GM21717 (cell line): ENCODE results near the gene PPP1R1C.
"Not testable (repeated sequence)": the region's sequence is repeated elsewhere in the genome, so short reads cannot be mapped to it uniquely, and the experiment has no call there.

ENCODE experiments used
- ATAC-seq: cut with Tn5 transposase; IDR thresholded peaks from one replicate; pipeline ENCODE4 v1.9.1; 2021; ENCODE audit warnings: mild to moderate bottlenecking, moderate library complexity; ENCODE audit not compliant: unreplicated experiment

Gene PPP1R1C

GRCh38 chr2:181985632-181986205, at the start of gene PPP1R1C:
Gene PPP1R1C, plus strand, starts transcription at chr2:181985853. Its CDS starts 258 bp downstream, at chr2:181986111.
- ATAC-seq = no peak

- no peak for ATAC-seq
Observed at GRCh38 chr2:181937473-181937872, 48.2 kb upstream of the PPP1R1C start.

- ATAC-seq = no peak
Observed at GRCh38 chr2:181943411-181944124, 42.1 kb upstream of the PPP1R1C start.

GRCh38 chr2:181944164-181944913, 41.3 kb upstream of the PPP1R1C start:
- no peak for ATAC-seq

DNA sequence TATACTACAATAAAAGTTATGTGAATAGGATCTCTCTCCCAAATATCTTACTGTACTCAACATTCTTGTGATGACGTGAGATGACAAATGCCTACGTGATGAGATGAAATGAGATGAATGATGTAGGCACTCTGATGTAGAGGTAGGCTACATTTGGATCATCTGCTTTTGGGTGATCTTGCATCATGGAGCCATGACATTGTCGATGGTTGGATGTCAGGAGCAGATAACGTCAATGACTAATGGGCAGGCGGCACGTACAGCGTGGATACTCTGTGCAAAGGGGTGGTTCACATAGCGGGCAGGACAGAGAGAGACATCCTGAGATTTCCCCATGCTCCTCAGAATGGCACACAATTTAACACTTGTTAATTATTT, 40.8 kb upstream of the PPP1R1C start:
- ATAC-seq = no peak

- no peak for ATAC-seq
Observed at GRCh38 chr2:181946444-181947127, 39.1 kb upstream of the PPP1R1C start.

DNA sequence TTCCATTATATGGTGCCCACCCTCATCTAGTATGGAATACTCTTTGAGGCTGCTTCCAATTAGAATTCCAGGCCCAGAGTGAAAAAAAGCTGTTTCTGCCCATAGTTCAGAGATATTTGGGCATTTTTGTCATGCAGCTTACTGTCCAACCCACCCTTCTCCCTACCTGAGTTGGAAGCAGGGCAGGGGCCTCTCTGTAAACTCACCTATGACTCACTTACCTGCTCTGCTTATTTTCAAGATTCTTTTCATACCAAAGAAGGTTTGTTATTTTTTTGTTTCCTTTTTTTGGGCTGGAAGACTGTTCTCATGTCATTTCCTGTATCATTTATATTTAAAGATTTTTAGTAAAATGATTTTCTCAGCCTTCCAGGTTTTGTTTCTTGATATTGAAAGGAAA, 38.4 kb upstream of the PPP1R1C start:
- no peak for ATAC-seq

- no peak for ATAC-seq
Observed at GRCh38 chr2:181948227-181948626, 37.4 kb upstream of the PPP1R1C start.

DNA sequence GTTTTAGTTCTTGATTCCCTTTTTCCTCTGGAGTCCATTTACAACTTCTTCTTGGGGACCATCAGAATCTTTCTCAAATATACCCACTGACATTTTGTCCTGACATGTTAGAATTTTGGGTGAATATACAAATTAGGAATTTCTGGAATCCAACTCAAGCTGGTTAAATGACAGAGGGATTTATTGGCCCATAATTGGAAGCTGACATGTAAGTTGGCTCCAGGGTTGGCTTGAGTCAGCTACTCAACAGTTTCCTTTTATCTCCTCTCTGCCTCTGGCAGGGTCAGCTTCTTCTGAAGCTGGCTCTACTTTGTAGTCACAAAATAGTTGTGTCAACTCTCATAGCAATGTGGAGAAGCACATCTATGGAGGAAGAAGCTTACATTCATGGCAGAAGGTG, 36.6 kb upstream of the PPP1R1C start:
- no peak for ATAC-seq

- ATAC-seq = no peak
Observed at GRCh38 chr2:181952404-181953226, 33.0 kb upstream of the PPP1R1C start.

DNA sequence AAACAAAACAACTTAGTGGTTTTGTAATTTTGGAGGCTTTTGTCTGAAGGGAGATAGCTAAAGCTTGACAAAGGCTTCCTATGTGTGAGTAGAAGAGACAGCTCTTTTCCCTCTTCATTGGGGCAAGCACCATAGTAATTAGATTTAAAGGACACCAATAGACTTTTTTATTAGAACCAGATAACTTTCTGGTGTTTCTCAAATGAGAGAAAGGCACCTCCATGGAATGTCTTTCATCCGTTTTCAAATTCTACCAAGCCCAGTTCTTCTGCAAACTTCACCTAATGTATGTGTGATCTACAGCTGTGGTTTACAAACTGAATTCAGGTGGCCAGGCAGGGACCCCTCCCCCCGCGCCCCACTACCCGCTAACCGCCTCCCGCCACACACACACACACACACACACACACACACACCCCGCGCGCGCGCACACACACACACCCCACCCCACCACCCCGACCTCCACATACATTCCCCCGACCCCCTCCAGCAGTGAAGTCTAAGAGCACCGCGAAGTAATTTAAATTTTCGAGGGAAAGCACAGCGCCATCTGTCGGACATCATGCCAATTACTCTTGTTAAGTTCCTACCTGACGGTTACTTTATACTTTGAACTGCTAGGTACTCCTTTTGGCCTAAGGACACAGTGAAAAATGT, 31.6 kb upstream of the PPP1R1C start:
- peak; percentile 87 for ATAC-seq

GRCh38 chr2:181954538-181954883, 31.1 kb upstream of the PPP1R1C start:
- ATAC-seq = peak; percentile 16

- ATAC-seq = no peak
Observed at GRCh38 chr2:181955010-181955409, 30.6 kb upstream of the PPP1R1C start.

DNA sequence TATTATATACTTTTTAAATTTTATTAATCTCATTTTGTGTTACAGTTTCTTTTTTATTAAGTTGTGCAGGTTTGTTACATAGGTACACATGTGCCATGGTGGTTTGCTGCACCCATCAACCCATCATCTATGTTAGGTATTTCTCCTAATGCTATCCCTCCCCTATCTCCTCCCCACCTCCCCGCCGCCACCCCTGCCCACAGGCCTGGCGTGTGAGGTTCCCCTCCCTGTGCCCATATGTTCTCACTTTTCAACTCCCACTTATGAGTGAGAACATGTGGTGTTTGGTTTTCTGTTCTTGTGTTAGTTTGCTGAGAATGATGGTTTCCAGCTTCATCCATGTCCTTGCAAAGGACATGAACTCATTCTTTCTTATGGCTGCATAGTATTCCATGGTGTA, 29.8 kb upstream of the PPP1R1C start:
- not testable (repeated sequence) for ATAC-seq

GRCh38 chr2:181957668-181958067, 28.0 kb upstream of the PPP1R1C start:
- no peak for ATAC-seq

DNA sequence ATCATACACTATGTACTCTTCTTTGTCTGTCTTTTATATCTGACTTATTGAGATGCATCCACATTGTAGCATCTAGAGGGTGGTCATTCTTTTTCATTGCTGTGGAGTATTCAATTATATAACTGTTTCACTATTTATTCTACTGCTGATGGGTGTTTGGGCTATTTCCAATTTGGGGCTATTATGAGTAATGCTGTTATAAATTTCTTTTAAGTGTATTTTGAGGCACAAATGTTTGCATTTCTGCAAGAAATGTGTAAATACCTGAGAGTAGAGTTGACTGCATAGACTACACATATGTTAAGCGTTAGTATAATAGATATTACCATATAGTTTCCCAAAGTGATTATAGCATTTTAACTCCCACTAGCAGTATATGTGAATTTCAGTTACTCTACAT, 26.9 kb upstream of the PPP1R1C start:
- no peak for ATAC-seq

DNA sequence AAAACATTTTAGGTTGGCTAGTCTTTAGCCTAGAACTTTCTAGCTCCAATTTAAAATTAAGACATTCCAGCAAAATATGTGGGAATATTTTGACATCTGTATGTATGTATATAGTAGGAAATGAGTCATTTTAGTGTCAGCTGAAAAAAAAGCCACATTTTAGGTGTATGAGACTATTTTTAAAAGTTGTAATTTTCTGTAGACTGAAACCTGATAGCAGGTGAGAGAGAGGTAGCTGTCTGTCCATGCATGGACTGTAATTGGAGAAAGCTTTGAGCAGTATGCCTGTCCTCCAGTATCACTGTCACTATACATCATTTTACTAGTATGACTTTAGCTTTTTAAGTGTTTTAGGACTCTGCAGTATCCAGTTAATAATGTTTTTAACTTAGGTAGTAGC, 26.1 kb upstream of the PPP1R1C start:
- ATAC-seq = no peak

DNA sequence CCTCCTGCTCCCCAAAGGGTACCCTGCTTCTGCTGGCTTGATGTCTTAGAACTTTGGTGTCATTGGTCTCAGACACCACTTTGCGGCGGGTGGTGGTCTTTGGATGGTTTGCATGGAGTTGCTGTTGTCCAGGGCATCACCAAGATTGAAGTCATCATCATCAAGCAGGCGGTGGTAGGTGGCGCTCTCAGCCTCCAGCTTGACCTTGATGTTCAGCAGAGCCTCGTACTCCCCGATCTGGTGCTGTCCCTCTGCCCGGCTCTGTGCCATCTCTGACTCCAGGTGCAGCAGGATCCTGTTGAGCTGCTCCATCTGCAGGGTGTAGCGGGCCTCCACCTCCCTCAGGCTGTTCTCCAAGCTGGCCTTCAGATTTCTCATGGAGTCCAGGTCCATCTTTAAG, 24.5 kb upstream of the PPP1R1C start:
- not testable (repeated sequence) for ATAC-seq

DNA sequence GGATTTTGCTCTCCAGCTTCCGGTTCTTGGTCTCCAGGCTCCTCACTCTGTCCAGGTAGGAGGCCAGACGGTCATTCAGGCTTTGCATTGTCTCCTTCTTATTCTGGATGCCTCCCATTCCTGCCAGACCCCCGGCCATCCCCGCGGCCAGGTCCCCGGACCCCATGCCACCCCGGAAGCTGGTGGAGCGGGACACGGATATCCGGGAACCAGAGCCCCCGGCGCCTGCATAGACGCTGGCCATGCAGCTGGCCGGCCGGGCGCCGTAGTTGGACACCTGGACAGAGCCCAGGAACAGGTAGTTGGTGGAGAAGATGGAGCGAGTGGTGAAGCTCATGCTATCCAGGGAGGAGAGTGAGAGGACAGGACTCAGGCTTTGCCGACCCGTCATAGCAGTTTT, 23.5 kb upstream of the PPP1R1C start:
- no peak for ATAC-seq

GRCh38 chr2:181970160-181970794, 15.4 kb upstream of the PPP1R1C start:
- no peak for ATAC-seq
